GM21360 (cell line): ENCODE measurements around the gene RANBP1.

Experiments
- ATAC-seq: cut with Tn5 transposase; IDR thresholded peaks from one replicate; pipeline ENCODE4 v1.9.1; 2021; ENCODE audit warnings: mild to moderate bottlenecking, moderate library complexity; ENCODE audit not compliant: unreplicated experiment

RANBP1 gene

DNA sequence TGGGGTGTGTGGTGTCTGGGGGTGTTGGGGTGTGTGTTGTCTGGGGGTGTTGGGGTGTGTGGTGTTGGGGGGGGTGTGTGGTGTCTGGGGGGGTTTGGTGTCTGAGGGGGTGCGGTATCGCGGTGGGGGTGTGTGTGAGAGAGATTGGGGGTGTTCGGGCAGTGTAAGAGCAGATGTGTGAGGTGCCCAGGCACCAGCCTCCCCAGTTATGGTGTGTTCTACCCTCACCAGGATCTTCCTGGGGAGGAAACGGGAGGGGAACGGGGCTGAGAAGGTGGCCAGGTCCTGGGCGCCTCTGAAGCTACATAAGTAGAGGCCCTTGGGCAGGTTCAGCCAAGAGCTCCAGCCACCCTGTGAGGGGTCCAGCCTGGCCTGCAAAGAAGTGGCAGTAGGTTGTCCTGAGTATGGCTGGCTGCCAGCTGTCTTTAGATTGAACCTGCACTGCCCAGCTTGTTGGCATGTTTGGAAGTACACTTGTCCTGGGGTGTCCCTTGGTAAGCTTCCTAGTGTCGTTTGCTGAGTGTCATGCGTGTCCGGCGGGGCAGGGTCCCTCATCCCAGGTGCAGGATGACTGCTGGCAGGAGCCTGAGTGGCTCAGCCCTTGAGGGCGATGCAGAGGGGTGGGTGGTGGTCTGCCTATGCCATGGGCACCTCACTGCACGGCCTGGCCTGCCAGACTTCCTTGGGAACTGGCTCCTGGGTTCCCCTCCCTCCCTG, 7.6 kb downstream of the RANBP1 start:
- no peak for ATAC-seq

DNA sequence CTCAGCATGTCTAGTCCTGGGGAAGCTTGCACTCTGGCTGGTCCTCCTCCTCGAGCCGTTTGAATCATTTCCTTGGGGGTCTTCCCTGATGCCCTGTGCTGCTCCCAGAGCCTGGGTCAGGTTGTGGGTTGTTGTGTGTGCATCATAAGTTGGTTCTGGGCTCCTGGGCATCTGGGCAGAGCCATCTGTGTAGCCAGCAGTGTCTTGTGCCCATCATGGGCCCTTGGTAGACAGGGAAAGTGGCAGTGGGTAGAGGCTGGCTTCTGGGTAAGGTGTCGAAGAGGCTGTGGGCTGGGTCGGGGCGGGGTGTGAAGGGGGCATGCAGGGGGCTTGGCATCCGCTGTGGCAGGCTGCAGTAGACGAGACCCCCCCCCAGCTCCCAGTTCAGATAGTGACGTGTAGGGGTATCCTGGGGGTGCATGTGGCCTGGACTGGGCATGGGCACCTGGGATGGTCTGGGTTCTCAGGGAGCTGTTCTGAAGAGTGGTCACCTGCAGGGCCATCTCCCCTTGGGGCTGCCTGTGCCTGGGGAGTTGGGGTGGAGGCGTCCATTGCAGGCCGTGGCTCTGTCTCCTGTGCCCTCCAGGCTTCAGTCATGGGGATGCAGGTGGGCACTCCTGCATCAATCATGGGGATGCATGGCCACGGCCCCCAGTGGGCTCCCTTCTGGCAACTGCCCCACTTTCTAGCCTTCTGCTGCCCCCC, 8.3 kb downstream of the RANBP1 start:
- ATAC-seq: no peak

DNA sequence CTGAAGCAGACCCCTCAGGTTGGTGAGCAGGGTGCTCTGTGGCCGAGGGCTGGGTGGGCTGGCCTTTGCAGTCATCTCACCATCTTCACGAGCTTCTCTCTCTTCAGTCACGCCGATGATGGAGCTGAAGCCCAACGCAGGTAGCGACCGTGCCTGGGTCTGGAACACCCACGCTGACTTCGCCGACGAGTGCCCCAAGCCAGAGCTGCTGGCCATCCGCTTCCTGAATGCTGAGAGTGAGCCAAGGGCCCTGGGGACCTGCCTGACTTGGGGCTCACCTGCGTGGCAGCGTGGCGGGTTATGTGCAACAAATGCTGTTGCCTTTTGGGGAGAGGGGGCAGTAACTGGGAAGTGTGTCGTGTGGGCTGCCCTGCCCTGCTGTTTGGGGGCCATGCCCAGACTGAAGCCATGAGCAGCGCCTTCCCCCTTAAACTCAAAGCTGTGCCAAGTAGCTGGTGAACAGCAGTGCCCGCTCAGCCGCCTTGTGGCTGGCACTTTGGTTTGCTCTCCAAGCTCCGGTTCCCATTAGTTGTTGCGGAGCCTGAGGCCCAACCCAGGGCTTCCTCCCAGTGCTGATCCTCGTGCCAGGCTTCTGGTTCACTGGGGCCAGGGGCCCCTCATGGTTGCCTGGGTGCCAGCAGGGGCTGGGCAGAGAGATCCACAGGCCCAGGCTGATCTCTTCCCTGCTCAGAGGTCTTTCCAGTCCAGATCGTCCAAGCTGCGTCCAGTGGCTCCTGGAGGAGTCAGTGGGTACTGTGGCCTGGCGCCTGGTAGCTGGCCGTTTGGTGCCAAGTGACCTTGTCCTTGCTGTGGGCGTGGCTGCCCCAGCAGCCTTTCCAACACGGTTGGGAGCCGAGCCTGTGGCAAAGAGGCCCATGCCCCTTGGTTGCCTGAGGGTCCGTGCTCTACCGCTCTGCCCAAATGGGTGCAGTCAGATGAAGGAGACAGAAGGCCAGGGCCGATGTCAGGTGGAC, 9.6 kb downstream of the RANBP1 start:
- no peak for ATAC-seq

DNA sequence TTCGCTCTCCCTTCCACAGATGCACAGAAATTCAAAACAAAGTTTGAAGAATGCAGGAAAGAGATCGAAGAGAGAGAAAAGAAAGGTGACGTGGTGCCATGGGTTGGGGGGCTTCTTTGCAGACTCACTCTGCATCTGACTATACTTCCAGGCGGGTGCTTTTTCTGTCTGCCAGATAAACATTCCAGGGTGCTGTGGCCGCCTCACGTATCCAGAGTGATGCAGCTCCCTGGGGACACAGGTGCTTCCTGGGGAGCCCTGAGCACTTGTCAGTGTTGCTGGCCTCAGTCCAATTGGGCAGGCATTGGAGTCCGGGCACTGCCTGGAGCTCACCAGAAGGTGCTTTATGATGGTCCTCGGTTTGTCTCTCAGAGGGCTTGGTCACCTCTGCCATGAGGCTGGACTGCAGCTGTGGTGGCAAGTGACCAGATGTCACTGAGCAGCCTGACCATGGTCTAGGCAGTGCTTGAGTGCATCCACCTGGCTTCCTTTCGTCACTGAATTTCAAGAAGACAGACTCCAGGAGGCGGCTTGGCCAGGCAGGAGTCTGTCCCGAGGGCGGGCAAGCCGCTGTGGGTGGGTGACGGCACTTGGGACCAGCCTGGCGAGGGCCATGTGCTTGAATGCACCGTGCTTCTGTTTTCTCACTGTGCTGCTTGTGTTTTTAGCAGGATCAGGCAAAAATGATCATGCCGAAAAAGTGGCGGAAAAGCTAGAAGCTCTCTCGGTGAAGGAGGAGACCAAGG, 10.6 kb downstream of the RANBP1 start:
- no peak for ATAC-seq

DNA sequence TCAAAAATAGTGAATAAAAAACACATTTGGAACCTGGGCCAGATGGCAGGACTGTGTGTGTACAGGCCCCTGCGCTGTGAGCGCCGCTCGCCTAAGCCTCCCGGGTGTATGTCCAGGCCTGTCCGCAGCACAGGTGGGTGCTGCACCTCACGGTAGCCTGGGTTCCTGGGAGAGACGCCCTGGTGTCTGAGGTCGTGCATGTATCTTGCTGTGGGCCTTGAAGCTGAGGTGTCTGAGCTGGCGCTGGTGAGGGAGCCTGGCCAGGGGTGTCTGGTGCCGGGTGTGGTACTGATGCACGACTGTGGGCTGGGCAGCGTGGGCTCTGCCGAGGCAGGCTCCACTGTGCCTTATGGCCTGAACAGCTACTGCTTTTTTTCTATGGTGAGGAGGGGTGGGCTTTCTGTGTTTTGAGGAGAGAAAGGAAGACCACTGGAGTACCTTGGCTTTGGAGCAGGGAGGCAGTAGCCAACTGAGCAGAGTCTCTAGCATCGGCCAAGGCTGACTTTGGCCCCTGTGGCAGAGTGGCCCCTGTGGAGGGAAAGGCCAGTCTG, 11.5 kb downstream of the RANBP1 start:
- no peak for ATAC-seq

DNA sequence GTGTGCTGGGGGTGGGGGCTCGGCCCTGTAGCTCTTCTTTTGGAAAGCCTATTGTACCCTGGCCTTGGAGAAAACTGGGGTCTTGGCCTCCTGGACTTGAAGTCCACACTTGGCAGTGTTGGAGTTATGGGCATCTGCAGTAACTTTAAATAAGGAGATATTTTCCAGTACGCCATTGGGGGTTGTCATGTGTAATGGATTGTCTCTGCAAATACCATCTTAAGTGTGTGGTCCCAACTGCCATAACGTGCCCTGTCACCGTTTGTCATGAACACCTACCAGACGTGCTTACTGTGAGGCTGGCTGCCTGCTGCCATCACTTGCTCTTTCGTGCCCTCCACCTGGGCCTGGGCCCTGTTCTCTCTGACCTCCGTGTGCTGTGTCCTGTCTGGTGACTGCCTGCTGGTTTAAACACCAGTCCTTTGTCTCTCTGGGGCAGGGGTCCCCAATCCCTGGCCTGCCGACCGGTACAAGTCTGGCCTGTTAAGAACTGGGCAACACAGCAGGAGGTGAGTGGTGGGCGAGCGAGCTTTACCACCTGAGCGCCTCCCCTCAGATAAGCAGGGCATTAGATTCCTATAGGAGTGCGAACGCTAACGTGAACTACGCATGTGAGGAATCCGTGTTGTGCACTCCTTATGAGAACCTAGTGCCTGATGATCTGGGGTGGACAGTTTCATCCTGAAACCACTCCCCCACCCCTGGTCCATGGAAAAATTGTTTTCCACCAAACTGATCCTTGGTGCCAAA, 12.1 kb downstream of the RANBP1 start:
- ATAC-seq: no peak

DNA sequence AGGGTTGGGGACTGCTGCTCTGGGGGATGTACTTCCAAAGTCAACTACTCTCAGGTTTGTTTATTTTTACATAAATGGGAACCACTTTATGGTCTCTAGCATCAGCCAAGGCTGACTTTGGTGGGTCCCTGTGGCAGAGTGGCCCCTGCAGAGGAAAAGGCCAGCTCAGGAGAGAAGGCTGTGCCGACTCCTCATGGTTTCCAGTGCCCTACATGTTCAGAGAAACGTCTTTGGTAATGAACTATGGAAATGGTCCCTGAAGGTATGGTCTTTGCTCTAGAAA, 12.7 kb downstream of the RANBP1 start:
- ATAC-seq: no peak

DNA sequence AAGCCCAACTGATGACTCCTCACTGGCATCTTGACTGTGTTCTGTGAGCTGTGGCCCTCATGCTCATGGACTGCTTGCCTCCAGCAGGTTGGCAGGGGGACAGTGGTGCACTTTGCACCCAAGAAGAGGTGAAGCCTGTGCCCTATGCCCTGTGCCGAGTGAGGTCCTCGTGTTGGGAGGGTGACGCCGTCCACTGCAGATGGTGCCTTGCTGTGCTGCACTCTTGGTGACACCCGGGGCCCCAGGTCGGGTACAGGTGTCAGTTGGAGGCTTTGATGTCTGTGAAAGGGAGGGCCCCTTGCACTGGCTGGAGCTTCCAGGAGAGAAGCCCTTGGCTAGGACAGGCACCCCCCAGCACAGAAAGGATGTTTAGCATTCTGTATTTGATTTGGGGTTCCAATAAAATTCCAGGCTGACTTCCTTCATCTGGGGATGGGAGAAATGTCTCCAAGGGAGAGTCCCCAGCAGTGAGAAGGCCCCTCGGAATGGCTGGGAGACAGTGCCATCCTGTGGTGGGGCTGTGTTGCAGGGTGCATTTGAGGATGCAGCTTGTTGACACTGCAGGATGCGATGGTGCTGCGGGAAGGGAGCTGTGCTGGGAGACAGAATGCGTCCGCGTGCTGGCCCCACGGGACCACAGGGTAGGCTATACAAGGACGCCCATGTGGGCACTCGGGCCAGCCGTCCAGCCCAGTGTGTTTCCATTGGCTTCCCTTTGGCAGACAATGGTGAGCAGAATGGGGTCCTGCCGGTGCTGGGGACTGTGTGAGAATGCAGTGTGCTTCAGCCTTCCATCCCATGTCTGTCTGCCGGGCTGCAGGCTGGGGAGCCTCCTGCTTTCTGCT, 13.2 kb downstream of the RANBP1 start:
- ATAC-seq: no peak

DNA sequence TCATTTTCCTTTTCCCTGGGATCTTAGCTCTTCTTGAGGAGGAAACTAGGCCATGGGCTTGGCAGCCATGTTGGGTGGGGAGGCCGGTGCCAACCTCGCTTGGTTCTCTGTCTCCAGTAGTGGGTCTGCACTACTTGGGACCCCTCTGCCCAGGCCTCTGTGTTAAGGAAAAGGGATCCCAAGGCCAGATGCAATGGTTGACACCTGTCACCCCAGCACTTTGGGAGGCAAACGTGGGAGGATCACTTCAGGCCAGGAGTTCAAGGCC, 13.8 kb downstream of the RANBP1 start:
- no peak for ATAC-seq

DNA sequence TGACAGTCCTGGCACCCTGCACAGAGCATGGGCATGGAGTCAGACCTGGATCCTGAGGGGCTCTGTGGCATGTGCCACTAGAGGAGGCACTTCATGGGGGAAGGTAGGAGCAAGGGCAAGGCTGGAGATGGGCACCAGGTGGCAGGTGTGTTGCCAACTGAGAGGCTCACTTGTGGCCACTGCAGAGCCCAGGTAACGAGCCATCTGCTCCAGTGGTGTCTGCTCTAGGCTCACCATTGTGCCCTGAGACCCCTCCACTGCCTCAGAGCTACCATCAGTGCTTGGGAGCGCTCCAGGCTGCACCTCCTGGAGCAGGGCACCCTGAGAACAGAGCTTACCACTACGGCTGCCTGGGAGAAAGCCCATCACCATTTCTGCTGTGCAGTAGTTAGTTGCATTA, 14.4 kb downstream of the RANBP1 start:
- ATAC-seq: no peak

DNA sequence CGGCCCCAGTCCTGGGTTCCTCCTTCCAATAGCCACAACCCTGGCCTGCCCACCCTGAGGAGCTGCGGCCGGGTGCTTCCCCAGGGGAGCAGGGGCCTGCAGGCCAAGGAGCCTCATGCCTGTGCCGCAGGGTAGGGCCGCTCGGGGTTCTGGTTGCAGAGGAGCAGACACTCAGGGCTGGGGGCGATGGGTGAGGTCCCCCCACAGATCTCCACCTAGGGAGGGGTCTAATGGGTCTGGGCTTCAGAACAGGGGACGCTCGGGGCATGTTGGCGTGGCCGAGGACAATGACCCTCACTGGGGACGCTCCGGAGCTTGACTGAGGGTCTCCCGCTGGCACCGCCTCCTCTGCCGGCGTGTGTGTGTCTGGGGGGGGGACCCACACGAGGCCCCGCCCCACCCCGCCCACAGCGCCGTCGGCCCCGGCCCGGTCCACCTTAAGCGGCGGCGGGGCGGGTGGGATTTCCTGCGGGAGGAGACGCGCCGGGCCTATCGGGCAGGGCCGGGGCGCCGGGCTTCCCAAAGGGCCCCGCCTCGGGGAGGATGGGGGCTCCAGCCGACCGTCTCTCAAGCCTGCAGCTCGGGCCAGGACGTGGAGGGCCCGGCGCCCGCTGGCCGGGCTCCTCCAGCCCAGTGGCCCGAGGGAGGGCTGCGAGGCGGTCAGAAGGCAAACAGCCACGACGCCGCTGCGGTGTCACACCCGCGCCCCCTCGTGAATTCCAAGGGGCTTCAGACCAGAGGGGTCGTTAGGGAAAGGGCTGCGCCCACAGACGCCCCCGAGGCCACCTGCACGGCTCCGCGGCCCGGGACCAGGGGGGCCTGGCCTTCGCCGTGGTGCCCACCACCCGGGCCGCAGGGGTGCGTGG, 15.1 kb downstream of the RANBP1 start:
- peak; percentile 49 for ATAC-seq

DNA sequence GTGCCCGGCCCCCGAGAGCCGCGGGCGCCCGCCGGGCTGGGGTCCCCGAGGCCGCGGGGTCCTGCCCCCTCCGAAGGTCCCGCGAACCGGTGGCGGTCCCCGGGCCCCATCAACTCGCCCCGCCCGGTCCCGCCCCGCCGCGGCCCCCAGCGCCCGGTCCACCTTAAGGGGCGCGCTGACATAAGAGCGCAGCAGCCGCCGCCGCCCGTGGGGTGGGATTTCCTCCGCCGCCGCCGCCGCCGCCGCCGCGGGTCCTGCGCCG, 15.6 kb downstream of the RANBP1 start, which contains the start of gene ZDHHC8:
Gene ZDHHC8, plus strand, starts transcription at position 208 of the 262 bp plus-strand sequence. CDS start 144 bp downstream, outside the sequence.
- ATAC-seq: peak; percentile 29

DNA sequence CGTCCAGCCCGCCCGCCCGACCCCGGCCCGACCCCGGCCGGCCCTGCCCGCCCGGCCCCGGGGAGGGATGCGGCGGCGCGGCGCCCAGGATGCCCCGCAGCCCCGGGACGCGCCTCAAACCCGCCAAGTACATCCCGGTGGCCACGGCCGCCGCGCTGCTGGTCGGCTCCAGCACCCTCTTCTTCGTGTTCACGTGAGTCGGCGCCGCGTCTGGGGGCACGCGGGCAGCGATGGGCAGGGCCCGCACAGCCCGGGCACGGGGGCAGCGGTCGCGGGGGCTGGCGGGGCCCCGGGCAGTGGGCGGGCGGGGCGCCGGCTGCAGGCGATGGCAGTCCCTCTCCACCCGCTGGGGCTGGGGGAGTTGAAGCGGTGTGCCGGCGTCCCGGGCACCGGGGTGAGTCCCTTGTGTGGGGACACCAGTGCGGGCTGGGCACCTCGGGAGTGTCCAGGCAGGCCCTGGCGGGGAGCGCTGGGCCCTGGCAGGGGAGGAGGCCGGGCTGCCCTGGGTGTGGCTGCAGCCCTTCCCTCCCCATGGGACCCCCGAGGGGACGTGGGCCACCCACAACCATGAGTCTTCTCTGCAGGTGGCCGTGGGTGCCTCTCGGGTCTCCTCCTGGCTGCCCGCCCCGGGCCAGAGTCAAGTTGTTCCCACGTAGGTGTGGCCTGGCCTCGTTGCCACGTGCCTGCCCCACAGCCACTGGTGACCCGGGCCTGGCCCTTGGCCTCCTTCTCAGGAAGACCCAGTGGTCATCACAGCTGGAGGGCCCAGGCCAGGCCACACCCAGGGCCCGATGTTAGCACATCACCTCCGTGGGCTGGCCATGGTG, 16.2 kb downstream of the RANBP1 start:
- ATAC-seq: no peak

DNA sequence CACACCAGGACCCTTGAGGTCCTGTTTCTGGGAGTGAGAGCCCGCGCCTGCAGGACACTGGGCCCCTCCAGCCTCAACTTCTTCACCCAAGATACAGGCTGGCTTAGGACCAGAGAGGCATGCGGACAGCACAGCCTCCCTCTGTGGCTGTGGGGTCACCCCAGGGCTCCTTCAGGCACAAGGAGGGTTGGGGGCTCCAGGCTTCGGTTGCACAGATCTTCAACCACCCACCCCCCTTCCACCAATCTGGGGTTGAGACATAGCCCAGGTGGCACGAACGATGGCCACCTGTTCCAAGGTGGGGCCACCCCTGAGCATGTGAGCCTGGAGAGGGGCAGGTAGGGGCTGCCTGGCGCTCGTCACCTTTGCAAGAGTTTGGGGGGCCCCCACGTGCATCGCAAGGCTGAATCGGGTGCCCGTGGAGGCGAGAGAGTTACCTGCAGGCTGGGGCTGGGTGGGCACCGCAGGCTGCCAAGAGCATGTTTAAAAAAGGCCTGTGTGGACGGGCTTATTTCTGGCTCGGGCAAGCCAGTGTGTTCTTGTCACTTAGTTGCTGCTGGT, 16.9 kb downstream of the RANBP1 start:
- no peak for ATAC-seq

DNA sequence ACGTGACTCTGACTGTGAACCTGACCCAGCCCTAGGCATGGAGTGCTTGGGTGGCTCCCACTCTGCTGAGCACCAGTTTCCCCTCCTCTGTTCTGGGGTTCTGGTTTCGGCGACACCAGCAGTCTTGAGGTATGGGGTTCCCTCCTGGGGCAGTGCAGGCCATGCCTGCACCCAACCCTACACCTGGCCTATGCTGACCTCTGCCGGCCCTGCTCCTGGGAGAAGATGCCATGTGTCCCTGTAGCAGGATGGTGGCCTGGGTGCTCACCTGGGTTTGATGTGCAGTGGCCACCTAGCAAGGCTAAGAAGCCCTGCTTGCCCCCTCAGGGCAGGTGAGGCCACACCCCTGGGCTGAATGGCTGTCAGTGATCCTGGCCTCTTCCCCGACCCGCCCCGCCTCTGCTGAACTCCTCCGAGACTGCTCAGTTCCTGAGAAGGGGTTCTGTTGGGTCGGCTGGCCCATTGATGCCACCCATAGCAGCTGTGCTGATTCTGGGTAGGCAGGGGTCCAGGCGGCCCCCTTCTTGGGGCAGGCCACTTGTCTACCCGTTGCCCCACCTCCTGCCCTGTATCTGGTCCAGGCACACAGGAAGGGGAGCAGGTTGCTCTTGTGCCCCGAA, 18.1 kb downstream of the RANBP1 start:
- no peak for ATAC-seq

DNA sequence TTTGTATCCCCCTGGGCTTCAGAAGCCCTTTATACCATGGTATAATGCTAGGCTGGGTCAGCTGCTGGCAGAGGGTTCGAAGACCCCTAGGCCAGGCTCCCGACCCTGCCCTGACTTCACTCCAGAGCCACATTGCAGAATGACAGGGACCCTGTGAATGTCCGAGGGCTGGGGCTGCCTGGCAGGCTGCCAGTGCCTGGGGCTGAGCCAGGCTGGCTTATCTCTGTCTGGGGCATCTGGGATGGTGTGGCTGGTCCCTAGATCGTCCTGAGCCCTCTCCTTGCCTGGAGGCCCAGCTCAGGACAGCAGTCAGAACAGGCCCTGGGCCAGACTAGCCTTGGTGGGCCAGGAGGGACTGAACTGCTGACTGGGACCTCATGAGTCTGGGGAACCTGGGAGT, 19.4 kb downstream of the RANBP1 start:
- ATAC-seq: no peak
